Inflammatory macrophage (primary cell): ENCODE measurements around the gene SHISA6.

Source experiments
- DNase-seq, 2 donors: peaks; one replicate each; pipeline ENCODE4 v3.0.0-alpha.2; 2020 to 2022

The SHISA6 gene

GRCh38 chr17:11601661-11602060 lies 360.6 kb downstream of the SHISA6 start:
- DNase-seq: no peak

- no peak for DNase-seq
Measured at GRCh38 chr17:11608396-11608795, 367.4 kb downstream of the SHISA6 start.

- no peak for DNase-seq
Measured at GRCh38 chr17:11610999-11611566, 370.1 kb downstream of the SHISA6 start.

- no peak for DNase-seq
Measured at GRCh38 chr17:11612956-11613355, 371.9 kb downstream of the SHISA6 start.
